Glutamatergic neuron (in vitro differentiated cells): Measurements from ENCODE around the gene MEFV. TPM values are rescaled to one million over a fixed set of nuclear protein-coding genes. Genes with fewer than 3 reads are reported as not detected.
"Not testable (repeated sequence)": the region's sequence is repeated elsewhere in the genome, so short reads cannot be mapped to it uniquely, and the experiment has no call there.

Experiments used
- DNase-seq: peaks from one replicate; pipeline ENCODE4 v3.0.0; 2022
- H3K27ac Mint-ChIP-seq: one replicate; pipeline ENCODE4 v1.8.0; 2020; ENCODE audit warnings: mild to moderate bottlenecking, mixed read lengths, inconsistent platforms; ENCODE audit not compliant: unreplicated experiment
- H3K27me3 Mint-ChIP-seq: one replicate; pipeline ENCODE4 v1.8.0; 2020; ENCODE audit warnings: mild to moderate bottlenecking, moderate library complexity, mixed read lengths, inconsistent platforms; ENCODE audit not compliant: unreplicated experiment
- H3K36me3 Mint-ChIP-seq: one replicate; pipeline ENCODE4 v1.8.0; 2020; ENCODE audit warnings: mild to moderate bottlenecking, mixed read lengths, inconsistent platforms; ENCODE audit not compliant: unreplicated experiment
- H3K4me1 Mint-ChIP-seq: one replicate; pipeline ENCODE4 v1.8.0; 2020; ENCODE audit warnings: mild to moderate bottlenecking, low read depth, mixed read lengths, inconsistent platforms; ENCODE audit not compliant: unreplicated experiment
- H3K4me3 Mint-ChIP-seq: one replicate; pipeline ENCODE4 v1.8.0; 2020; ENCODE audit warnings: mild to moderate bottlenecking, mixed read lengths, inconsistent platforms; ENCODE audit not compliant: unreplicated experiment
- H3K9me3 Mint-ChIP-seq: one replicate; pipeline ENCODE4 v1.8.0; 2020; ENCODE audit warnings: mild to moderate bottlenecking, moderate library complexity, mixed read lengths, inconsistent platforms; ENCODE audit not compliant: unreplicated experiment
- total RNA-seq: library from RNA; stranded (reverse); fragmentation: NEBNext Ultra II Directional; extraction: Animal tissue kit (Norgen Biotek cat#: 25700); gene quantifications from one replicate; pipeline ENCODE4 v1.2.1, GENCODE V29; 2021; ENCODE audit not compliant: unreplicated experiment
- TF ChIP-seq, protein P1 (sequence below): fragments of 200-600 bp; sonication (generic); IDR thresholded peaks from one replicate; pipeline ENCODE4 v1.5.0; 2021; ENCODE audit not compliant: partially characterized antibody, unreplicated experiment

The MEFV gene
- total RNA-seq, 1 donor from 2014 or later = not detected

DNA sequence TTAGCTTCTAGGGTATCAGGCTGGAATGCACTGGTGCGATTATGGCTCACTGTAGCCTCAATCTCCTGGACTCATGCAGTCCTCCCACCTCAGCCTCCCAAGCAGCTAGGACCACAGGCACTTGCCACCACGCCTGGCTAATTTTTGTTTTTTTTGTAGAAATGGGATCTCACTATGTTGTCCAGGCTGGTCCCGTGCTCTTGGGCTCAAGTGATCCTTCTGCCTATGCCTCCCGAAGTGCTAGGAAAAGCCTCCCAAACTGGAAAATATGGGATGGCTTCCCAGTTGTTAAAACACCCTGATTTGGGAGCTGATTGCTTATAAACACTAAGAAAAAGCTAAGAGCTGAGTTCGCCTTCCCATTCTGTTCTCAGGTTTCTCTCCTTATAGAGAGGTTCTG is 20.2 kb upstream of the MEFV start:
- TF ChIP-seq, protein P1, sequence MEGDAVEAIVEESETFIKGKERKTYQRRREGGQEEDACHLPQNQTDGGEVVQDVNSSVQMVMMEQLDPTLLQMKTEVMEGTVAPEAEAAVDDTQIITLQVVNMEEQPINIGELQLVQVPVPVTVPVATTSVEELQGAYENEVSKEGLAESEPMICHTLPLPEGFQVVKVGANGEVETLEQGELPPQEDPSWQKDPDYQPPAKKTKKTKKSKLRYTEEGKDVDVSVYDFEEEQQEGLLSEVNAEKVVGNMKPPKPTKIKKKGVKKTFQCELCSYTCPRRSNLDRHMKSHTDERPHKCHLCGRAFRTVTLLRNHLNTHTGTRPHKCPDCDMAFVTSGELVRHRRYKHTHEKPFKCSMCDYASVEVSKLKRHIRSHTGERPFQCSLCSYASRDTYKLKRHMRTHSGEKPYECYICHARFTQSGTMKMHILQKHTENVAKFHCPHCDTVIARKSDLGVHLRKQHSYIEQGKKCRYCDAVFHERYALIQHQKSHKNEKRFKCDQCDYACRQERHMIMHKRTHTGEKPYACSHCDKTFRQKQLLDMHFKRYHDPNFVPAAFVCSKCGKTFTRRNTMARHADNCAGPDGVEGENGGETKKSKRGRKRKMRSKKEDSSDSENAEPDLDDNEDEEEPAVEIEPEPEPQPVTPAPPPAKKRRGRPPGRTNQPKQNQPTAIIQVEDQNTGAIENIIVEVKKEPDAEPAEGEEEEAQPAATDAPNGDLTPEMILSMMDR = no peak
- DNase-seq = no peak
- Mint-ChIP-seq H3K27ac (no peak overlapping the region), H3K4me3 (no peak overlapping the region), H3K9me3 (peaks cover 1% of the 10 kb centered on the region), H3K27me3 (no peaks in the 10 kb centered on the region), H3K4me1 (no peaks in the 10 kb centered on the region), H3K36me3 (no peaks in the 10 kb centered on the region)

DNA sequence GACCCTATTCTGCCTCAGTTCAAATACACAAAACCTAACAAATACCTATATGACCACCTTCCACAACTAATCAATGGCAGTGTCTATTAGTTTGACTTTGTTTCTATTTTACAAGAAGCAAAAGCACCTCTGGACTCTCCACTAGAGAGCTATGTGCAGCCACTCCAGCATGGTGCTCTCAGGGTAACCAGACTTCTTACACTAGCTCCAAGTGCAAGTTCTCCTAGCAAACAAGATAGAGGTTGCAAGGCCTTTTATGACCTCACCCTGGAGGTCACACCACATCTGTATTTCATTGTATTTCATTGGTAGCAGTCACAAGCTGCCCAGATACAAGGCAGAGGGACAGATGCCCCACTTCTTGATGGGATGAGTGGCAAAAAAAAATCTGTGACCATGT is 18.5 kb upstream of the MEFV start:
- Mint-ChIP-seq H3K4me1 (no peaks in the 10 kb centered on the region), H3K4me3 (no peak overlapping the region), H3K27ac (no peak overlapping the region), H3K27me3 (no peaks in the 10 kb centered on the region), H3K9me3 (peaks cover 1% of the 10 kb centered on the region), H3K36me3 (no peaks in the 10 kb centered on the region)
- TF ChIP-seq, protein P1 = no peak
- no peak for DNase-seq

DNA sequence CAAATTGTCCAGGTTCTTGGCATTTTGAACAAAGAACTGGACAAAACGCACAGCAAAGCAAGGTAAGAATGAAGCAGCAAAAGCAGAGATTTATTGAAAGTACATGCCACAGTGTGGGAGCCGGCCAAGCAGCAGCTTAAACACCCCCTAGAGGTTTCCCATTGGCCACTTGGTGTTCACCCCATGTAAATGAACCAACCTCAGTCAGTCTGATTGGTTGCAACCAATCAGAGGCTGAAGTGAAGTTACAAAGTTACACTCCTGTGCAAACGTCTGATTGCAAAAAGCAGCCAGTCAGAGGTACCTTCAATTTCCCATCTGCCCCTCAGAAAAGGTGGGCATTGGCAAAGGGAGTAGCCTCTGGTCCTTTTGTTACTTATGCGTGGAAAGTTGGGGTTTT is 18.1 kb upstream of the MEFV start:
- H3K4me1 Mint-ChIP-seq = no peaks in the 10 kb centered on the region
- no peak overlapping the region for H3K4me3 Mint-ChIP-seq
- H3K9me3 Mint-ChIP-seq = peaks cover 1% of the 10 kb centered on the region
- H3K27me3 Mint-ChIP-seq = no peaks in the 10 kb centered on the region
- TF ChIP-seq, protein P1 = no peak
- H3K36me3 Mint-ChIP-seq = no peaks in the 10 kb centered on the region
- H3K27ac Mint-ChIP-seq = no peak overlapping the region
- no peak for DNase-seq

DNA sequence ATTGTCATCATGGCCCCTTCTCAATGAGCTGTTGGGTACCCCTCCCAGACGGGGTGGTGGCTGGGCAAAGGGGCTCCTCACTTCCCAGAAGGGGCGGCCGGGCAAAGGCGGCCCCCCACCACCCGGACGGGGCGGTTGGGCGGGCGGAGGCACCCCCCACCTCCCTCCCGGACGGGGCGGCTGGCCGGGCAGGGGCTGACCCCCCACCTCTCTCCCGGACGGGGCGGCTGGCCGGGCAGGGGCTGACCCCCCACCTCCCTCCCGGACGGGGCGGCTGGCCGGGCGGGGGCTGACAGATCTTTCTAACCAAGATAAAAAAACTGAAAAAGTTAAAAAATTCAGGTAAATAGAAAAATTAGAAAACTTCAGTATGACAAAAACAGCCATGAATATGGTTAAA is 14.8 kb upstream of the MEFV start:
- H3K36me3 Mint-ChIP-seq, H3K9me3 Mint-ChIP-seq, H3K27me3 Mint-ChIP-seq, H3K4me3 Mint-ChIP-seq, H3K4me1 Mint-ChIP-seq, H3K27ac Mint-ChIP-seq, DNase-seq: not testable (repeated sequence)

DNA sequence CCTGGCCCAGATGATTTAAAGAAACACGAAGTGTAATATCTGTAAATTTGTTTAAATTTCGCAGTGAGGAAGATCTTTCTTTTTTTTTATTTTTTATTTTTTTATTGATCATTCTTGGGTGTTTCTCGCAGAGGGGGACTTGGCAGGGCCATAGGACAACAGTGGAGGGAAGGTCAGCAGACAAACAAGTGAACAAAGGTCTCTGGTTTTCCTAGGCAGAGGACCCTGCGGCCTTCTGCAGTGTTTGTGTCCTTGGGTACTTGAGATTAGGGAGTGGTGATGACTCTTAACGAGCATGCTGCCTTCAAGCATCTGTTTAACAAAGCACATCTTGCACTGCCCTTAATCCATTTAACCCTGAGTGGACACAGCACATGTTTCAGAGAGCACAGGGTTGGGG is 14.3 kb upstream of the MEFV start:
- H3K36me3 Mint-ChIP-seq, H3K4me1 Mint-ChIP-seq, H3K27me3 Mint-ChIP-seq, DNase-seq, H3K27ac Mint-ChIP-seq, H3K9me3 Mint-ChIP-seq, H3K4me3 Mint-ChIP-seq: not testable (repeated sequence)

DNA sequence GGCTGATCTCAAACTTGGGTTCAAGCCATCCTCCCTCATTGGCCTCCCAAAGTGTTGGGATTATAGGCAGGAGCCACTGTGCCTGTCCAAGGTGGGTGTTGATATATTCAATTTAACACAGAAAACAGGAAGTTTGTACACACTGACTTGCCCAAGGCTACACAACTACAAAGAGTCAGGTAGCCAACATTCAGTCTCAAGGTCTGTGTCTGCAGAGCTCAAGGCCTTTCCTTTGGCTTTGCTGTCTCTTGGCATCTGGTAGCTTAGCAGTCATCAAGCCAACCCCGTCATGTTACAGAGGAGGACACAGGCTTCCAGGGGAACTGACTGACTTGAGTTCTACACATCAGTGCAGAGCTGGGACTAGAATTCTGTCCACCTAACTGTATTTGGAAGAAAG is 11.9 kb upstream of the MEFV start:
- peaks cover 10% of the 10 kb centered on the region for H3K9me3 Mint-ChIP-seq
- H3K4me1 Mint-ChIP-seq = peaks cover 4% of the 10 kb centered on the region
- H3K36me3 Mint-ChIP-seq = peaks cover 3% of the 10 kb centered on the region
- no peak overlapping the region for H3K27ac Mint-ChIP-seq
- peaks cover 3% of the 10 kb centered on the region for H3K27me3 Mint-ChIP-seq
- TF ChIP-seq, protein P1 = no peak
- no peak for DNase-seq
- H3K4me3 Mint-ChIP-seq = no peak overlapping the region
